HepG2 (cell line): ENCODE data around the gene MYH9. TPM values are rescaled to one million over a fixed set of nuclear protein-coding genes. Genes with fewer than 3 reads are reported as not detected.

Experiments
- CHD4 ChIP-seq: fragments of 200-600 bp; sonication (generic); IDR thresholded peaks from 2 replicates; pipeline ENCODE4 v1.7.0; 2017; ENCODE audit warnings: mild to moderate bottlenecking, low read length, borderline replicate concordance
- CREBL2 ChIP-seq: sonication (generic); formaldehyde crosslinking; IDR thresholded peaks from 2 replicates; pipeline ENCODE4 v1.8.1; 2023; ENCODE audit warnings: missing genetic modification reagents, mild to moderate bottlenecking, borderline replicate concordance
- GATA4 ChIP-seq: sonication (generic); IDR thresholded peaks from 2 replicates; pipeline ENCODE4 v1.6.1; 2016; ENCODE audit warnings: antibody characterized with exemption, low read depth, borderline replicate concordance
- GATAD2A ChIP-seq: IDR thresholded peaks from 2 replicates; pipeline ENCODE4 v1.6.1; 2016
- IRF2 ChIP-seq: IDR thresholded peaks from 2 replicates; pipeline ENCODE4 v1.6.1; 2018; ENCODE audit warnings: missing genetic modification reagents, missing compliant biosample characterization
- KLF6 ChIP-seq: IDR thresholded peaks from 2 replicates; pipeline ENCODE4 v1.8.0; 2016; ENCODE audit warnings: missing biosample characterization, missing genetic modification reagents
- PHF21A ChIP-seq: sonication (generic); formaldehyde crosslinking; IDR thresholded peaks from 2 replicates; pipeline ENCODE4 v1.5.0; 2020; ENCODE audit warnings: mild to moderate bottlenecking, missing genetic modification reagents
- RAD21 ChIP-seq: fragments of 450-650 bp; formaldehyde crosslinking; IDR thresholded peaks from 2 replicates; pipeline ENCODE4 v1.5.0; 2020; ENCODE audit warnings: mild to moderate bottlenecking
- RARG ChIP-seq: sonication (generic); formaldehyde crosslinking; IDR thresholded peaks from 2 replicates; pipeline ENCODE4 v1.4.0; 2020; ENCODE audit warnings: low read depth, mild to moderate bottlenecking, missing genetic modification reagents
- SRSF9 ChIP-seq: fragments of 200-400 bp; formaldehyde crosslinking; IDR thresholded peaks from 2 replicates; pipeline ENCODE4 v1.6.1; 2018; ENCODE audit warnings: borderline replicate concordance, mild to moderate bottlenecking, low read depth, low read length; ENCODE audit not compliant: insufficient read depth, poor library complexity, severe bottlenecking
- ZBTB39 ChIP-seq: sonication (generic); formaldehyde crosslinking; IDR thresholded peaks from 2 replicates; pipeline ENCODE4 v1.5.0; 2020; ENCODE audit warnings: missing genetic modification reagents
- ZBTB43 ChIP-seq: sonication (generic); formaldehyde crosslinking; conservative IDR thresholded peaks from 2 replicates; pipeline ENCODE4 v1.4.0; 2020; ENCODE audit warnings: missing genetic modification reagents
- ZNF224 ChIP-seq: sonication (generic); formaldehyde crosslinking; IDR thresholded peaks from 2 replicates; pipeline ENCODE4 v1.5.0; 2020; ENCODE audit warnings: mild to moderate bottlenecking, missing genetic modification reagents
- ZNF317 ChIP-seq: sonication (generic); formaldehyde crosslinking; IDR thresholded peaks from 2 replicates; pipeline ENCODE4 v1.5.0; 2020; ENCODE audit warnings: mild to moderate bottlenecking, missing genetic modification reagents
- ZNF557 ChIP-seq: sonication (generic); formaldehyde crosslinking; IDR thresholded peaks from 2 replicates; pipeline ENCODE4 v1.4.0; 2020; ENCODE audit warnings: missing genetic modification reagents
- ZNF572 ChIP-seq: sonication (generic); formaldehyde crosslinking; IDR thresholded peaks from 2 replicates; pipeline ENCODE4 v1.5.1; 2020; ENCODE audit warnings: mild to moderate bottlenecking, missing genetic modification reagents
- ZNF574 ChIP-seq: sonication (generic); formaldehyde crosslinking; IDR thresholded peaks from 2 replicates; pipeline ENCODE4 v1.4.0; 2020; ENCODE audit warnings: missing genetic modification reagents
- ZNF687 ChIP-seq: sonication (generic); formaldehyde crosslinking; IDR thresholded peaks from 2 replicates; pipeline ENCODE4 v1.5.1; 2020; ENCODE audit warnings: mild to moderate bottlenecking, missing genetic modification reagents, moderate library complexity
- ZNF773 ChIP-seq: sonication (generic); formaldehyde crosslinking; IDR thresholded peaks from 2 replicates; pipeline ENCODE4 v1.4.0; 2020; ENCODE audit warnings: missing genetic modification reagents, borderline replicate concordance
- polyA plus RNA-seq, 8 experiments: library from polyadenylated mRNA; depleted of rRNA in 3 of 8; stranded (reverse) in 7 of 8; unstranded in 1 of 8; fragments of >200 nt; fragmentation: Illumina TruSeq in 4 of 8; extraction: Trizol in 4 of 8; gene quantifications; 2 replicates each; pipeline versions ENCODE4 v1.2.1 to v1.2.3, GENCODE V29; 2011 to 2016; ENCODE audit warnings: low read depth in 4 of 8, missing spikeins in 1 of 8, mixed read lengths in 1 of 8; ENCODE audit not compliant: insufficient read depth in 1 of 8
- total RNA-seq, 5 experiments: library from RNA; depleted of rRNA; stranded (reverse); fragments of >200 nt; fragmentation: Illumina TruSeq; extraction: Trizol; gene quantifications; 2 replicates each; pipeline ENCODE4 v1.2.3, GENCODE V29; 2016; ENCODE audit warnings: low read depth in 1 of 5

Gene MYH9
- total and polyA plus RNA-seq, 2 of the 13 experiments (the other 11 are each of a cell fraction or from before 2014, with no cell fraction given): 50.7 to 98.5 TPM

- TF ChIP-seq CREBL2 (CRISPR knock-in tag): no peak
- no peak for TF ChIP-seq ZNF224 (CRISPR knock-in tag)
- TF ChIP-seq KLF6 (CRISPR knock-in tag): no peak
- TF ChIP-seq PHF21A (CRISPR knock-in tag): no peak
- TF ChIP-seq ZBTB39: no peak
- no peak for TF ChIP-seq GATA4
- no peak for TF ChIP-seq SRSF9
- peak; percentile 70 for TF ChIP-seq RAD21 (CRISPR knock-in tag)
- peak; percentile 34; the same call in 1 of the 2 replicates for TF ChIP-seq IRF2 (CRISPR knock-in tag)
- TF ChIP-seq ZBTB43 (CRISPR knock-in tag): no peak
- TF ChIP-seq CHD4: no peak; the same call in 1 of the 2 replicates
- peak; percentile 67 for TF ChIP-seq ZNF687 (CRISPR knock-in tag)
- 0 out of 2 replicates have a peak, but pooled peaks have one; percentile 17 for TF ChIP-seq ZNF574 (CRISPR knock-in tag)
- TF ChIP-seq ZNF557: no peak
- no peak for TF ChIP-seq ZNF572 (CRISPR knock-in tag)
- TF ChIP-seq GATAD2A: 0 out of 2 replicates have a peak, but pooled peaks have one; percentile 14
- TF ChIP-seq RARG (CRISPR knock-in tag): no peak
- TF ChIP-seq ZNF773 (CRISPR knock-in tag): no peak
- no peak for TF ChIP-seq ZNF317
Measured at GRCh38 chr22:36277482-36278291, 110.1 kb downstream of the MYH9 start (continued).
